ENCODE data around the gene FBXW11.

FBXW11 gene

DNA sequence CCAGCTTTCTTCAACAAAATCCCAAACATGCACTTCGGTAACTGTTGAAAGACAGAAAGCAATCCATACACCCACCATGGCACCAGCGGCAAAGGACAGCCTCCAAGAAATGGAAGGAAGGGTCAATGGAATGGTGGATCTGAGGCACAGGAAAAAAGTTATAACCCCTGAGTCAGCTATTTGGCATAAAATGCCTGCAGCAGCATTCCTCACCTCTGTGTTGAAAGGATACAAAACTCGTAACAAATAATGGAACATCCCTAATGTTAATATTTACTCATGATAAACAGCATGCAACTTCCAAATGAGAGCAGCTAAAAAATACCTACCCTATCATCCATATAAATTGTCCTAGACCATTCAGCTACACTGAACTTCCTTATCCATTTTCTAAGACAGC, 9.4 kb downstream of the FBXW11 start:
- peaks cover 64% of the 10 kb centered on the region for H3K4me1 ChIP-seq (ENCODE audit: control insufficient read depth, insufficient read depth, low read length)
- H3K36me3 ChIP-seq (ENCODE audit: control insufficient read depth, insufficient read depth, low read length), result no peaks in the 10 kb centered on the region
- H3K4me3 ChIP-seq (ENCODE audit: low read length), result no peak overlapping the region
- no peaks in the 10 kb centered on the region for H3K27me3 ChIP-seq (ENCODE audit: control insufficient read depth, insufficient read depth, low read length)
- H3K9ac ChIP-seq (ENCODE audit: low read length), result no peak overlapping the region
- H3K9me3 ChIP-seq (ENCODE audit: control insufficient read depth, low read length), result no peaks in the 10 kb centered on the region

DNA sequence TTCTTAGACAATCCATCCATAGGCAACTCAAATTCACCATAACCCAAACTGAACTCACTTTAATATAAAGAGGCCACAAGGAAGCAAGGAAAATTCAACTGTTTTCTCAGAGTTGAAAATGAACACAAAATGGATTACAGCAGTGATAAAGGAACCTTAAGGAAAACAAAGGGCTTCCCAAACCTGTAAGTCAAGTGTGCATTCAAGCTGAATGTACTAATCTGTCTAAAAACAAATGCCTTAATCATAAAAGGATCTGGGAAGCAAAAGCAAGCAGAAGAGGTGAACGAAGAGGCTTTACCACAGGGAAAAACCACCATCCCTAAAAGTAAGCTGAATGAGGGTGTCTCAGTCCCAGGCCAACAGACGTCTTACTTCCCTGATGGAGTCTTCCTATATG, 13.6 kb downstream of the FBXW11 start:
- Histone ChIP-seq H3K9ac (ENCODE audit: low read length) (no peak overlapping the region), H3K4me1 (ENCODE audit: control insufficient read depth, insufficient read depth, low read length) (peaks cover 41% of the 10 kb centered on the region)

DNA sequence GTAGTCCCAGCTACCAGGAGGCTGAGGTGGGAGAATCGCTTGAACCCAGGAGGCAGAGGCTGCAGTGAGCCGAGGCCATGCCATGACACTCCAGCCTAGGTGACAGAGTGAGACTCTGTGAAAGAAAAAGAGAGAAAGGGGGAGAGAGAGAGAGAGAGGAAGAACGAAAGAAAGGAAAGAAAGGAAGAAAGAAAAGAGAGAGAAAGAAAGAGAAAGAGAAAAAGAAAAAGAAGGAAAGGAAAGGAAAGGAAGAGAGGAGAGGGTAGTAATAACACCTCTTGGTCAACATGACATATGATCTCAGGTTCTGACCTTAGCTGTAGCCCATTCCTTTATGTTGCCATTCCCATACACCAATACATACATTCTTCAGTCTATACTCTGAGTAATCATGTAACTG, 14.1 kb downstream of the FBXW11 start:
- H3K36me3 ChIP-seq (ENCODE audit: control insufficient read depth, insufficient read depth, low read length), result no peaks in the 10 kb centered on the region
- H3K27me3 ChIP-seq (ENCODE audit: control insufficient read depth, insufficient read depth, low read length), result no peaks in the 10 kb centered on the region
- peaks cover 37% of the 10 kb centered on the region for H3K4me1 ChIP-seq (ENCODE audit: control insufficient read depth, insufficient read depth, low read length)
- H3K9ac ChIP-seq (ENCODE audit: low read length), result no peak overlapping the region
- no peak overlapping the region for H3K4me3 ChIP-seq (ENCODE audit: low read length)
- no peaks in the 10 kb centered on the region for H3K9me3 ChIP-seq (ENCODE audit: control insufficient read depth, low read length)

More for the DNA sequence above, 13.6 kb downstream of the FBXW11 start:
- no peak overlapping the region for H3K4me3 ChIP-seq (ENCODE audit: low read length)
- no peaks in the 10 kb centered on the region for H3K36me3 ChIP-seq (ENCODE audit: control insufficient read depth, insufficient read depth, low read length)
- no peaks in the 10 kb centered on the region for H3K27me3 ChIP-seq (ENCODE audit: control insufficient read depth, insufficient read depth, low read length)
- H3K9me3 ChIP-seq (ENCODE audit: control insufficient read depth, low read length), result no peaks in the 10 kb centered on the region

DNA sequence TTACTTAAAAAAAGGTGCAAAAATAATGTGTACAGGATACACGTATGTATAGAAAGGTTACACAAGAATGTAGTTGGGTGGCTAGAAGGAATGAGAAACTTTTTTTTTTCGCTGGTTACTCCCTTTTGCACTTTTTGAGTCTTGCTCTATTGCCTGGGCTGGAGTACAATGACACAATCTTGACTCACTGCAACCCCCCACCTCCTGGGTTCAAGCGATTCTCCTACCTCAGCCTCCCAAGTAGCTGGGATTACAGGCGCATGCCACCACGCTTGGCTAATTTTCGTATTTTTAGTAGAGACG, 15.8 kb downstream of the FBXW11 start:
- no peak overlapping the region for H3K4me3 ChIP-seq (ENCODE audit: low read length)
- no peaks in the 10 kb centered on the region for H3K9me3 ChIP-seq (ENCODE audit: control insufficient read depth, low read length)
- no peak overlapping the region for H3K9ac ChIP-seq (ENCODE audit: low read length)
- H3K27me3 ChIP-seq (ENCODE audit: control insufficient read depth, insufficient read depth, low read length), result no peaks in the 10 kb centered on the region
- no peaks in the 10 kb centered on the region for H3K36me3 ChIP-seq (ENCODE audit: control insufficient read depth, insufficient read depth, low read length)
- H3K4me1 ChIP-seq (ENCODE audit: control insufficient read depth, insufficient read depth, low read length), result peaks cover 24% of the 10 kb centered on the region

DNA sequence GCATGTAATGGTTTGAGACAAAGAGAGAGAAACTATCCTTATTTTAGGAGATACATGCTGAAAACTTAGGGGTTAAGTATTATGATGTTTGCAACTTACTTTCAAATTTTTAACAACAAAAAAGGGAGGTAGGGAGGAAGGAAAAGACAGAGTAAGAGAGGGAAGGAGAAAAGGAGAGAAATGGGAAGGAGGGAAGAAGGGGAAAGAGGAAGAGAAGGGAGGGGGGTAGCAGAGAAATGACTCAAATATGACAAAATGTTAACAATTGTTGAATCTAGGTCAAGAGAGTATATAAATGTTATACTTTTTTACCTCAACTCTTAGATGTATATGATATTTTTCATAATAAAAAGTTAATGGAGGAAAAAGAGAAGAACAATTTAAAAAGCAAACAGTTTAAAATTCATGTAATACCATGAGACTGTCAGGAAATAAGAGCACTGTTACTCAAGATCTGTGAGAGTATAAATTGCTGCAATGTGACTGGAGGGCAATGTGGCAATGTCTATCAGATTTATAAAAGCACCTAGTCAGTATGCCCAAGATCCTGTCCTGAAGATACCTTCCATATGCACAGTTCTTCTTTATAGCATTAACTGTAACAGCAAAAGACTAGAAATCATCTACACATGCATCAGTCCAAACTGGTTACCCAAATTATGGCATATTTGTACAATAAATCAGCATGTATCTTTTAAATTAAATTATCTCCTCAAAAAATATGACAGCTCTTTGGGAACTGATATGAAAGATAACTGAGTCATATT, 16.3 kb downstream of the FBXW11 start:
- no peak overlapping the region for H3K4me3 ChIP-seq (ENCODE audit: low read length)
- H3K27me3 ChIP-seq (ENCODE audit: control insufficient read depth, insufficient read depth, low read length), result no peaks in the 10 kb centered on the region
- H3K9me3 ChIP-seq (ENCODE audit: control insufficient read depth, low read length), result no peaks in the 10 kb centered on the region

DNA sequence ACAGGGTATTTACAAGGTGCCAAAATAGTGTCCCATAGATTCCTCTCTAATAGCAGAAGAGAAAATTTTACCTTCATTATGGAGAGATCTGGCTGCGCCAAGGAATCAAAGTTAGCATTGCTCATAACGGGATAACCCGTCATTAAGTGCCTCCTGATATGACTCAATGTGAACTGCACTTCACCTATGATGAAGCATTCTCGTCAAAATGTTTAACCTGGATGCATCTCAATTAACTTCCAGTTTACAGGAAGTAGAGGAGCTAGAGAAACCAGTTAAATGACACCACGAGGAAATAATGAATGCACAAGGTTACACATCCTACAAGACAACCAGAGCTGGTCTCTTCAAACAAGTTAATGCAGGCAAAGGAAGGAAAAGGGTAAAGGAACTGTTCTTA, 17.2 kb downstream of the FBXW11 start:
- no peaks in the 10 kb centered on the region for H3K36me3 ChIP-seq (ENCODE audit: control insufficient read depth, insufficient read depth, low read length)
- no peaks in the 10 kb centered on the region for H3K9me3 ChIP-seq (ENCODE audit: control insufficient read depth, low read length)
- H3K27me3 ChIP-seq (ENCODE audit: control insufficient read depth, insufficient read depth, low read length), result no peaks in the 10 kb centered on the region
- no peak overlapping the region for H3K9ac ChIP-seq (ENCODE audit: low read length)
- no peak overlapping the region for H3K4me3 ChIP-seq (ENCODE audit: low read length)
- peaks cover 23% of the 10 kb centered on the region for H3K4me1 ChIP-seq (ENCODE audit: control insufficient read depth, insufficient read depth, low read length)

More for the DNA sequence above, 16.3 kb downstream of the FBXW11 start:
- Histone ChIP-seq H3K9ac (ENCODE audit: low read length) (no peak overlapping the region), H3K4me1 (ENCODE audit: control insufficient read depth, insufficient read depth, low read length) (peaks cover 24% of the 10 kb centered on the region), H3K36me3 (ENCODE audit: control insufficient read depth, insufficient read depth, low read length) (no peaks in the 10 kb centered on the region)

DNA sequence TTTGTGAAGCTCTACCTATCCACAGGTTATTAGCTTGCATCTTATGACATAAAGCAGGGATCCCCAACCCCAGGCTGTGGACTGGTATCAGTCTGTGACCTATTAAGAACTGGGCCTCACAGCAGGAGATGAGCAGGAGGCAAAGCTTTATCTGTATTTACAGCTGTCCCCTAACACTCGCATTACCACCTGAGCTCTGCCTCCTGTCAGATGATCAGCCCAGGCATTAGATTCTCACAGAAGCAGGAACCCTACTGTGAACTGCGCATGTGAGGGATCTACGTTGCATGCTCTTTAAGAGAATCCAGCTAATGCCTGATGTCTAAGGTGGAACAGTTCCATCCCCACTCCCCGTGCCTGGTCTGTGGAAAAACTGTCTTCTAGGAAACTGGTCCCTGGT, 19.7 kb downstream of the FBXW11 start:
- H3K27me3 ChIP-seq (ENCODE audit: control insufficient read depth, insufficient read depth, low read length), result no peaks in the 10 kb centered on the region
- H3K36me3 ChIP-seq (ENCODE audit: control insufficient read depth, insufficient read depth, low read length), result no peaks in the 10 kb centered on the region
- no peak overlapping the region for H3K4me3 ChIP-seq (ENCODE audit: low read length)
- no peaks in the 10 kb centered on the region for H3K9me3 ChIP-seq (ENCODE audit: control insufficient read depth, low read length)
- H3K9ac ChIP-seq (ENCODE audit: low read length), result no peak overlapping the region
- peaks cover 6% of the 10 kb centered on the region for H3K4me1 ChIP-seq (ENCODE audit: control insufficient read depth, insufficient read depth, low read length)

DNA sequence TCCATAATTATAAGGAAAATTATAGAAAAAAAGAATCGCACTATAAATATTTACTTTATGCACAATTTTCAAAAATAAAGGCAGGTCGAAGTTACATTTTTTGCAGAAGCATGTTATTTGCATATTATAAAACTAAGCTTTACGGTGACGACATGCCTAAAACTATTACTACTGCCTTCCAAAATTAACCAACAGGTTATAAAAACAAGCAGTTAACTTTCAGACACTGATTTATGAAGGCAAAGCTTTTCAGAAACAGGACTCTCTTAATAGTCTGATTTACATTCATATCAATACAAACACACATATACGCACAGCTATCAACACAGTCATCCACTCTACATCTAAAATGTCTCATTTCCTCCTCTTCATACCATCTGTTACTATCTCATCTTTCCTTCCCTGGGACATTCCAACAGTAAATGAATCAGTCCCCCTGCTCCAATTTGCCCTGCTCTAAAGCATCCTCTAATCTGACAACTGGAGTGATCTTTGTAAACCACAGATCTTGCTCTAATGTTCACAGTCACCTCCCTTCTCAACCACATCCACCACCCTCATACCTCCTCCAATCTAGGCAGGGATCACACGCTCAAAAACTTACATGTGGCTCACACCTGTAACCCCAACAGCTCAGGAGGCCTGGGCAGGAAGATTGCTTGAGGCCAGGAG, 21.6 kb downstream of the FBXW11 start:
- Histone ChIP-seq H3K9ac (ENCODE audit: low read length) (no peak overlapping the region), H3K9me3 (ENCODE audit: control insufficient read depth, low read length) (no peaks in the 10 kb centered on the region), H3K4me3 (ENCODE audit: low read length) (no peak overlapping the region), H3K36me3 (ENCODE audit: control insufficient read depth, insufficient read depth, low read length) (no peaks in the 10 kb centered on the region), H3K27me3 (ENCODE audit: control insufficient read depth, insufficient read depth, low read length) (no peaks in the 10 kb centered on the region), H3K4me1 (ENCODE audit: control insufficient read depth, insufficient read depth, low read length) (peaks cover 6% of the 10 kb centered on the region)

DNA sequence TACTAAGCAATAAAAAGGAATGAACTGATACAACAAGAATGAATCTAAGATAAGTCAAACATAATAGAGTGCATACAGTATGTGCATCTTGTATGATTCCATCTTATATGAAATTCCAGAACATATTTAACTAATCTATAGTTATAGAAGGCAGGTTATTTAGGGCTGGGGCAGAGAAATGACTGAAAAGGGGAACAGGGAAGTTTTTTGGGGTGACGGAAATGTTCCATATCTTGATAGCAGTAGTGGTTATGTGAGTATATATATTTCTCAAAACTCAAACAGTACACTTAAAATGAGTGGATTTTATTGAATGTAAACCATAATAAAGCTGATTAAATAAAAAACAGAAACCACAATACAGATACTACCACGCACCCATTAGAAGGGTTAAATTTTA, 24.6 kb downstream of the FBXW11 start:
- no peaks in the 10 kb centered on the region for H3K27me3 ChIP-seq (ENCODE audit: control insufficient read depth, insufficient read depth, low read length)
- peaks cover 5% of the 10 kb centered on the region for H3K9me3 ChIP-seq (ENCODE audit: control insufficient read depth, low read length)
- no peak overlapping the region for H3K4me3 ChIP-seq (ENCODE audit: low read length)
- no peaks in the 10 kb centered on the region for H3K4me1 ChIP-seq (ENCODE audit: control insufficient read depth, insufficient read depth, low read length)
- H3K36me3 ChIP-seq (ENCODE audit: control insufficient read depth, insufficient read depth, low read length), result no peaks in the 10 kb centered on the region
- no peak overlapping the region for H3K9ac ChIP-seq (ENCODE audit: low read length)

DNA sequence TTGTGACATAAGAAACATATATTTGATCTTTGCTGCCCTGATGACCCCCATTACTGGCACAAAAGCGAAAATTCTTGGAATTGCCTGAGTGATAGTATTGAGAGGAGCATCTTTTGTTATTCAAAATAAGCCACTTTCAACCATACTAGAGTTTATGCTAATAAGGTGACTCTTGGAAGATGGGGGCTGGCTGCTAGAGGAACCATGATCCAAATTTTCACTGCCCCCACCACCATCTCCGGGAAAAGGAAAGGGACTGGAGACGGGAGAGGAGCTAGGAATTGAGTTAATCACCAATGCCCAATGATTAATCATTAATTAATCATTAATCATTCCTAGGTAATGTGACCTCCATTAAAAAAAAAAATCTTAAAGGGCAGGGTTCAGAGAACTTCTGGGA, 25.6 kb downstream of the FBXW11 start:
- Histone ChIP-seq H3K27me3 (ENCODE audit: control insufficient read depth, insufficient read depth, low read length) (no peaks in the 10 kb centered on the region), H3K4me3 (ENCODE audit: low read length) (no peak overlapping the region), H3K4me1 (ENCODE audit: control insufficient read depth, insufficient read depth, low read length) (peaks cover 6% of the 10 kb centered on the region), H3K36me3 (ENCODE audit: control insufficient read depth, insufficient read depth, low read length) (no peaks in the 10 kb centered on the region), H3K9me3 (ENCODE audit: control insufficient read depth, low read length) (peaks cover 5% of the 10 kb centered on the region), H3K9ac (ENCODE audit: low read length) (no peak overlapping the region)

DNA sequence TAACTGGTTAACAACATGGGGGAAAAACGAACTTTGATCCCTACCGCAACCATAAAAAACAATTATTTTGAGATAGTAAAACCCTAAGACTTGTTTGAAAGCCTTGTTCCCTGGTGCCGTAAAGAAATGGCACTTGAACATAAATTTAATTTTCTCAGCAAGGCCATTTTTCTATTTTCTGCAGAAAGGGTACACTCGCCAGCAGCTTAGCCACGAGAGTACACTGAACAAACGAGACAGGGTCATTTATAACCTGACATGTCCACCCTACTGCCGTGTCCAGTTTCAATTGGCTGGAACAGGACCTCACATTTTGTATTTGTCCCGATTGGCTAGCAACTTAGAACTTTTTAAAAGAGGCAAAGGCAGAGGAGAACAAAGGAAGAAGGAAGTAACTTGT, 26.8 kb downstream of the FBXW11 start:
- Histone ChIP-seq H3K9me3 (ENCODE audit: control insufficient read depth, low read length) (peaks cover 5% of the 10 kb centered on the region), H3K4me3 (ENCODE audit: low read length) (no peak overlapping the region), H3K27me3 (ENCODE audit: control insufficient read depth, insufficient read depth, low read length) (no peaks in the 10 kb centered on the region), H3K9ac (ENCODE audit: low read length) (no peak overlapping the region), H3K36me3 (ENCODE audit: control insufficient read depth, insufficient read depth, low read length) (no peaks in the 10 kb centered on the region), H3K4me1 (ENCODE audit: control insufficient read depth, insufficient read depth, low read length) (peaks cover 15% of the 10 kb centered on the region)

DNA sequence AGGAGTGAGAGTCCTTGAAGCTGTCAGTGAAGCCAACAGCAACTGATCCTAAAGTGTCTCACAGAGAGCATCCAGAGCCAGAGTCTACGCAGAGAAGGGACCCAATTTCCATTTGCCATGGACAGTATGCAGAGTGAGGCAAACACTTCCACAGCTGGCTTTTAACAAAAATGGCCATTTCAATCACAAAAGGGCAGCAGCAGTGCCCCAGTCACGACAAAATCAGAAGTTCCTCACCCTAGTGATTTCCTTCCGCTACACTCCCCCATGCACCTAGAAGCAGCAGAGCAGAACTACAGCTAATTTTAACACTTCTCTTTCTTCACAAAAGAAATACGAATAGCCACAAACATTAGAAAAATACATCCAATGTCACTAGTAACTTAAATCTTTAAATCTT, 27.9 kb downstream of the FBXW11 start:
- peaks cover 5% of the 10 kb centered on the region for H3K9me3 ChIP-seq (ENCODE audit: control insufficient read depth, low read length)
- H3K4me3 ChIP-seq (ENCODE audit: low read length), result no peak overlapping the region
- H3K36me3 ChIP-seq (ENCODE audit: control insufficient read depth, insufficient read depth, low read length), result no peaks in the 10 kb centered on the region

More for the DNA sequence above, 27.9 kb downstream of the FBXW11 start:
- H3K4me1 ChIP-seq (ENCODE audit: control insufficient read depth, insufficient read depth, low read length), result peaks cover 15% of the 10 kb centered on the region
- H3K9ac ChIP-seq (ENCODE audit: low read length), result no peak overlapping the region
- no peaks in the 10 kb centered on the region for H3K27me3 ChIP-seq (ENCODE audit: control insufficient read depth, insufficient read depth, low read length)

All from mucosa of stomach (tissue), 1 donor.